SJSA1 (cell line): Measurements from ENCODE around the gene SCD. TPM values are rescaled to one million over a fixed set of nuclear protein-coding genes. Genes with fewer than 3 reads are reported as not detected.

ENCODE experiments used
- DNase-seq, 2 experiments: peaks; one replicate each; pipeline ENCODE4 v3.0.0-alpha.2; 2015 to 2020; ENCODE audit warnings: low spot score in 2 of 2, low read depth in 1 of 2
- H3K27ac ChIP-seq: fragments of 250-450 bp; sonication (Bioruptor Pico); 2 replicates; pipeline ENCODE4 v1.5.1; 2020; ENCODE audit warnings: mild to moderate bottlenecking, moderate library complexity
- H3K27me3 ChIP-seq: fragments of 250-450 bp; sonication (Bioruptor Pico); replicated peaks from 2 replicates; pipeline ENCODE4 v1.5.1; 2020; ENCODE audit warnings: mild to moderate bottlenecking, moderate library complexity
- H3K36me3 ChIP-seq: fragments of 250-450 bp; sonication (Bioruptor Pico); 2 replicates; pipeline ENCODE4 v1.5.1; 2020; ENCODE audit warnings: mild to moderate bottlenecking
- H3K4me1 ChIP-seq: fragments of 250-450 bp; sonication (Bioruptor Pico); replicated peaks from 2 replicates; pipeline ENCODE4 v1.6.1; 2021; ENCODE audit warnings: mild to moderate bottlenecking
- H3K4me3 ChIP-seq: fragments of 250-450 bp; sonication (Bioruptor Pico); 2 replicates; pipeline ENCODE4 v1.5.1; 2020; ENCODE audit warnings: mild to moderate bottlenecking
- H3K9me3 ChIP-seq: fragments of 250-450 bp; sonication (Bioruptor Pico); replicated peaks from 2 replicates; pipeline ENCODE4 v1.5.1; 2020; ENCODE audit warnings: mild to moderate bottlenecking
- total RNA-seq: library from RNA; depleted of rRNA; stranded (reverse); fragments of >200 nt; shearing (Covaris generic); gene quantifications from 2 replicates; pipeline ENCODE4 v1.2.3, GENCODE V29; 2014

The SCD gene
- total RNA-seq, 1 experiment from 2014 or later: 41.8 TPM

DNA sequence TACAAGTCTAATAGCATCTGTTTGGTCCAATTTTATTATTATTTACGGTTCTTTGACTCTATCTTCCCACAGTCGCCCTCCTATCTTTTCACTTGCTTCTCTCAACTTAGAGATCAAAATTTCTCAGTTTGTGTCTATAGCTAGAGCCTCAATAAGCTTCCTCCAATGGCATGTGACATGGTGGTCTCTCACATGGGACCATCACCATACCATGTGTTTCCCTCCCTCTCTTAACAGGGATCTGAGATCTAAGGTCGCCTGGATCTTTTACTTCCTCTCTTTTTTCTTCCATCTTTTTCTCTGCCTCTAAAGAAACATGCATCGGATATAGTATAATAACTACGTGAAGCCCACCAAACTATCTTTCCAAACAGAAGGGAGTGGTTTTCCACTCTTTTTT is 18.8 kb upstream of the SCD start:
- Histone ChIP-seq H3K27ac (no peak overlapping the region), H3K4me3 (no peak overlapping the region), H3K27me3 (peaks cover 58% of the 10 kb centered on the region), H3K36me3 (no peaks in the 10 kb centered on the region), H3K9me3 (no peaks in the 10 kb centered on the region), H3K4me1 (no peaks in the 10 kb centered on the region)
- no peak for DNase-seq

DNA sequence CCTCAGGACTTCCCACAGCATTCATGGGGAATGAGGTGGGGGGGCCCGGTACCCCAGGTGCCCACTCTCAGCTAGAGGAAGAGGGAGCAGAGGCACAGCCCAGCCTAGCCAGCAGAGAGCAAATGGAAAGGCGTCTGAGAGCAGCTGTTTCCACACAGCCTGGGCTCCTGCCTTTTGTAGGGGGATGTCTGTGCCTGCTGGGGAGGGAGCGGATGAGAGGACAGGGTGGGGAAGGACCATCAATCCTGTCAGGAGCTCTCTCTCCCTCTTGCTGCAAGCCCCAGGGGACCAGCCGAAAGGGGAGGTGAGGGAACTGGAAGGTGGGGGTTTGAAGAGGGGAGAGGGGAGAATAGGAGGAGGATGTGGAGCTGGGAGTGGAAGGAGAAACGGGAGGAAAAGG is 17.0 kb upstream of the SCD start, which contains the start of gene PKD2L1:
TSS of gene PKD2L1 (minus strand) at position 150 of the 400 bp plus-strand sequence. CDS start at position 25, 125 bp downstream.
- no peak within 1 kb of the TSS for H3K4me3 ChIP-seq
- no peak for DNase-seq
- H3K4me1 ChIP-seq: no peaks in the 10 kb centered on the region
- peaks cover 64% of the 10 kb centered on the region for H3K27me3 ChIP-seq
- H3K36me3 ChIP-seq: no peaks in the 10 kb centered on the region
- no peak within 1 kb of the TSS for H3K27ac ChIP-seq
- no peaks in the 10 kb centered on the region for H3K9me3 ChIP-seq

DNA sequence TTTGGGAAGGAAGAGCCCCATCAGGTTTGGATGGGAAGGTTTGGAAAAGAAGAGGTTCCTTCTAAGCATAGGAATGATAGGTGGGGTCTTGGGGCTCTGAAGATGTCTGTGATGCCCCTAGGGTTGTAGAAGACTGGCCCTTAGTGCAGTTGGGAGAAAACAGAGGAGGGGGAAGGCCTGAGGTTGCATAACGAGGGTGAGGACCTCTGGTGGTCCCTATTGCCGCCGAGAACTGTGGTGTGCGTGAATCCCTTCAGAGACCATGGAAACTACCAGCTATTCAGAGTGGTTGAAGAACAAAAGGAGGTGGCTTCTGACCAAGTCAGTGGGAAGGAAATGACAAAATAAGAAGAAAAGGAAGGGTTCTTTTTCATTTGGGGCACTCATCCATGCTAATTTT is 13.9 kb upstream of the SCD start:
- Histone ChIP-seq H3K4me3 (no peak overlapping the region), H3K36me3 (no peaks in the 10 kb centered on the region), H3K27ac (no peak overlapping the region), H3K27me3 (peaks cover 56% of the 10 kb centered on the region), H3K9me3 (no peaks in the 10 kb centered on the region), H3K4me1 (no peaks in the 10 kb centered on the region)
- DNase-seq: no peak

DNA sequence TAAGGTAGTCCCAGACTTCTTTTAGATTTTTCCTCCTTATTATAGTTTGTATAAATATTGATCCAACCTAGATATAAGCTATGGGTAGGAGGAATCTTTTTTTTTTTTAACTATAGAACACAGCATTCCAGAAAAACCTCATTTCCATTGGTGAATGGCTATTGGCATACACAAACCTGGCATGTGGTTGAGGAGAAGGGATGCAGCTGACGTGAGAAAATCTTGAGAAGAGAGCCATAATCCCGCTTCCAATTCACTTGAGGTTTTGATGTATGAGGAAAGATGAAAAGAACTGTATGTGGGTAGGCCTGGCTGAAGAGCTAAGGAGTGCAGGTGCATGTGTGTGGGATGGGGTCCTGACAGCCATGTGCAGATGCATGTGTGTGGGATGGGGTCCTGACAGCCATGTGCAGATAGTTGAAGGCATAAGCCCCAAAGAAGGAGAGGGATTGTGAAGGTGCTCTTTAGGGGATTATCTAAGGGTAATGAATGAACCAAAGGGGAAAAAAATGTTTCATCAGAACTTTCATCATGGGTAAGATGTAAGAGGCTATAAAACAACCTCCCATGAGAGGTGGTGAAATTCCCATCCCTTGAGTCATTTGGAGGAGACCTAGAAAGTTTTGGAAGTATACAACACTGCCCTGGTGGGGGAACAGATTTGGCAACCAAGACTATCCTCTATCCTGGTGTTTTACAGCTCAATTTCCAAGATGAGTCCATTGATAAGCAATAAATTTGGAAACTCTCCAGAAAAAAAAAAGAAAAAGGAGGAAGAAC is 13.2 kb upstream of the SCD start:
- H3K27me3 ChIP-seq: peaks cover 48% of the 10 kb centered on the region
- no peaks in the 10 kb centered on the region for H3K9me3 ChIP-seq
- H3K4me3 ChIP-seq: no peak overlapping the region
- DNase-seq: no peak
- no peak overlapping the region for H3K27ac ChIP-seq
- H3K36me3 ChIP-seq: no peaks in the 10 kb centered on the region
- H3K4me1 ChIP-seq: no peaks in the 10 kb centered on the region

DNA sequence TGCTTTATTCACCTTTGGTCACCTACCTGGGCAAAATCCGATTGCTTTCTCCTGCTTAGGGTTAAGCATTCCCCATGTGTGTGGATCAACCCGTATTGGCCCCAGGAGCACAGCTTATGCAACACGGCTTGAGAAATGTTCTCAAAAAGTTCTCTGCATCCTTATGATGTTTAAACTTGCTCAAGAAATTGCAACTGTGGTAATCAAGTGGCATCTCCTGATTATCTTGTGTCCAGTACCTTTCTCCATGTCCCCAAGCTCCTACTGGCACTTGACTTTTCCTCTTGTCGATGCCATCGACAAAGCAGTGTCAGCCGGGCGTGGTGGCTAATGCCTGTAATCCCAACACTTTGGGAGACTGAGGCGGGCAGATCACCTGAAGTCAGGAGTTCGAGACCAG is 12.3 kb upstream of the SCD start:
- Histone ChIP-seq H3K36me3 (no peaks in the 10 kb centered on the region), H3K4me1 (no peaks in the 10 kb centered on the region), H3K27me3 (peaks cover 45% of the 10 kb centered on the region), H3K27ac (no peak overlapping the region), H3K4me3 (no peak overlapping the region), H3K9me3 (no peaks in the 10 kb centered on the region)
- no peak for DNase-seq

DNA sequence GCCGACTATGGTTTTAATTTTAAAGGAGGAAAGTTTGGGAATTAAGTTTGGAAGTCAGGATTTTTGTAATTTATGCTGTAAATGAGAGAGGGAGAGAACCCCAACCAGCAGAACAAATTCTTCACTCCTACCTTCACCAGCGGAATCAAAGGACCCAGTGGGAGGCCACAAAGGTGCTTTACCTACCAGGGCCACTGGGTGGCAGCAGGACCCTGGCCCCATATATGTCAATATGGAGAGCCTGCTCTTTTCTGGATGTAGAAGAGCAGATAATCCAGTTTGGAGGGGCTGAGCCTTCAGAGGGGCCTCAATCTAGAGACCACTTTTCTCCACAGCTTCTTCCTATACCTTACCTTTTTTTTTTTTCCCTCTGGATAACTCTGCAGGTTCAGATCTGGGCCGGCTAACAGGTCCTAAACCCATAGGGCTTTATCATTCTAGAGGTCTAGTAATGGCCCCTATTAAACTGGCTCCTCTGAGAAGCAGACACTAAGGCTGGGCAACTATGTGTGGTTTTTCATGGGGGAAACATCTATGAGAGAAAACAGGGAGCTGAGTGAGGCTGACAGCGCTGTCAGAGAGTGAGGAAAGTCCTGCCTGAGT is 8.5 kb upstream of the SCD start:
- H3K4me3 ChIP-seq: no peak overlapping the region
- no peaks in the 10 kb centered on the region for H3K9me3 ChIP-seq
- no peak overlapping the region for H3K27ac ChIP-seq
- no peaks in the 10 kb centered on the region for H3K36me3 ChIP-seq
- H3K4me1 ChIP-seq: peaks cover 18% of the 10 kb centered on the region
- DNase-seq: peak; percentile 59 to 70
- H3K27me3 ChIP-seq: peaks cover 19% of the 10 kb centered on the region; the same call in 1 of the 2 replicates

DNA sequence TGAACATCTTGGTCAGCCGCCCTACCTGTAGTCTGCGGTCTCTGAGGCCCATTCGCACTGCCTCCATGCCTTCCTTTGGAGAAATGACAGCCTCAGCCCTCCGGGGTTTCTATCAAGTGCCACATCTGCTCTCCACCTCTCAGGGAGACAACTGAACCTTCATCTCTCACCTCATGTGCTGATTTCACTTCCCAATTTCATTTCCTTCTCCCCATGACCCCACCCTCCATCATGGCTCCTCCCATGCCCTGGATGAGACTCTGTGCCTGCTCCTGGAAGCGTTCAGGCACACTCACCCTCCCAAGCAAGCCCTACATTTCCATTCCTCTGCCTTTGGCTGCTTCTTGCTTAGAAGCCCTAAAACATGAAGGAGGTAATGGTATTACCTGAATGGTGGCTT is 7.8 kb upstream of the SCD start:
- Histone ChIP-seq H3K36me3 (no peaks in the 10 kb centered on the region), H3K27ac (no peak overlapping the region), H3K4me3 (no peak overlapping the region), H3K4me1 (peaks cover 18% of the 10 kb centered on the region), H3K9me3 (no peaks in the 10 kb centered on the region), H3K27me3 (peaks cover 13% of the 10 kb centered on the region; the same call in 1 of the 2 replicates)
- DNase-seq: no peak

DNA sequence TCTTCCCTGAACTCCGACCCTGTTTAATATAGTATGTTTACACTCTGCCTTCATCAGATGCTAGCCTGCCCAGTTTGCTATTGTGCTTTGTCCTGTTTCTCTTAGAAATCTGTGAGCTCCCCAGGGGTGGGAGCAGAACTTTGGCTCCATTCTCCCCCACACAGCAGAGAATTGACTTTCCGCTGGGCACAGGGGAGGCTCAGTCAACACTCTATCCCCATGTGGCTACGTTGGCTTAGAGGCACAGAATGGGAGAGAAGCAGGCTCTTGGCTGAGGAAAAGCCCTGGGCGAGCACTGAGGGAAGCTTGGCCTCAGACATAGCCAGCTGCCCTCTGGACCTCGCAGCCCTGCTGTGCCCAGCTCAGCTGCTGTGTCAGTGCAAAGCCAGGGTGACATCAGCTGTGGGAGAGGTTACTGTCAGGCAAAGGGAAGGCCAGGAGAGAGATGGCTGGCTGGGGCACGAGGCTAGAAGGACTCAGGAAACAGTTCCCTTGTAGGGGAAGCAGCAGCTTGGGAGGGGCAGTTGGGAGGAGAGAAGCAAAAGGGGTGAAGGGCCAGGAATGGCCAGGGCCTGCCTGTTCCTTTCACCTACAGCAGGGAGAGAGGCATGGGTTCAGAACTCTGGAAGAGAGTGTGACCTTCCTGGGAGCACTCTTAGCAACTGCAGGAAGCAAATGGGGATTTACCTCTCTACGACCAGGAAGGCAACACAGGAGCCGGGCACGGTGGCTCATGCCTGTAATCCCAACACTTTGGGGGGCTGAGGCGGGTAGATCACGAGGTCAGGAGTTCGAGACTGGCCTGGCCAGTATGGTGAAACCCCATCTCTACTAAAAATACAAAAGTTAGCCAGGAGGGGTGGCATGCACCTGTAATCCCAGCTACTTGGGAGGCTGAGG is 5.8 kb upstream of the SCD start:
- H3K9me3 ChIP-seq: no peaks in the 10 kb centered on the region
- H3K36me3 ChIP-seq: no peaks in the 10 kb centered on the region
- 0 out of 2 replicates have a peak, but pooled peaks cover 3% of the 10 kb centered on the region for H3K27me3 ChIP-seq
- DNase-seq: no peak
- H3K27ac ChIP-seq: no peak overlapping the region
- peaks cover 20% of the 10 kb centered on the region for H3K4me1 ChIP-seq
- H3K4me3 ChIP-seq: no peak overlapping the region

DNA sequence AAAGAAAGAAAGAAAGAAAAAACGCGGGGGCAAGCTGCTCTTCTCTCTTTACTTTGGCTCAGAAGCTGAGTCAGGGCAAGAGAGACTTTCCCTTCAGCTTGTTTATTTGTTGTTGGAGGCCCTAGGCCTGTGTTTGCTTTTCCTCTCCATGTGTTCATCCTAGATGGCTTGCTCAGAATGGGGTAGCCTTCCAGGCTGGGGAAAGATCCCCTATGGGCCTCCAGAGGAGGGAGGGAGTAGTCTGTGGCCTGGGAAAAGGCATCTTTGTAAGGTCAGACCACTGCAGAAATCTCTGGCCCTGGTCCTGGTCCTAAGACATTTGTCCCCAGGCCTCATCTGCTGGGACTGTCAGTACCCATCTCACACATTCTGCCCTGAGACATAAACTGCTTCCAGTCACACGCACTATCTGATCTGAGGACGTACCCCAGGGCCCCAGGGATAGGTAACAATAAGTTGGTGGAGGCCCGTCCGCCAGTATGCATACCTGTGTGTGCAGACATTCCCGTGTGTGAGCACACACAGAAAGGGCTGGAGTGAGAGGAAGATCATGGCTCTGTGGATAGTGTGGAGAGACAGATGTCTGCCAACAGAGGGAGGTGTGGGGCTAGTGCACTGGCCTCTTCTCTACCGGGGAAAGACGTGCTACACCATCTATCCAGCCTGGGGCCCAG is 4.9 kb upstream of the SCD start:
- Histone ChIP-seq H3K36me3 (no peaks in the 10 kb centered on the region), H3K27me3 (0 out of 2 replicates have a peak, but pooled peaks cover 4% of the 10 kb centered on the region), H3K27ac (no peak overlapping the region), H3K4me3 (no peak overlapping the region), H3K4me1 (peaks cover 23% of the 10 kb centered on the region), H3K9me3 (no peaks in the 10 kb centered on the region)
- DNase-seq: peak; percentile 62 to 65

DNA sequence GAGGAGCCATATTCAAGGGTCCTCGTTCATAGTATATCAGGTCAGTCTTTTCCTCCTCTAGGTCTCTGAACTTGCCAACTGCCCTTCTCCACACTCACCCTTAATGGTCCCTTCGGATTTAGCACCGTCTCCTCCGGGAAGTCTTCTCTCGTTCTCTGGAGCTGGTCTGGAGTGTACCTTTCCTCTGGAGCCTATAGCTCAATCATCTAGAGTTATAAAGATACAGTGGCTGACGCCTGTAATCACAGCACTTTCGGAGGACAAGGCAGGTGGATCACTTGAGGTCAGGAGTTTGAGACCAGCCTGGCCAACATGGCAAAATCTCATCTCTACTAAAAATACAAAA is 4.4 kb upstream of the SCD start:
- Histone ChIP-seq H3K36me3 (no peaks in the 10 kb centered on the region), H3K9me3 (no peaks in the 10 kb centered on the region), H3K27me3 (peaks cover 4% of the 10 kb centered on the region; the same call in 1 of the 2 replicates), H3K4me1 (peaks cover 23% of the 10 kb centered on the region), H3K27ac (no peak overlapping the region), H3K4me3 (no peak overlapping the region)
- DNase-seq: no peak

DNA sequence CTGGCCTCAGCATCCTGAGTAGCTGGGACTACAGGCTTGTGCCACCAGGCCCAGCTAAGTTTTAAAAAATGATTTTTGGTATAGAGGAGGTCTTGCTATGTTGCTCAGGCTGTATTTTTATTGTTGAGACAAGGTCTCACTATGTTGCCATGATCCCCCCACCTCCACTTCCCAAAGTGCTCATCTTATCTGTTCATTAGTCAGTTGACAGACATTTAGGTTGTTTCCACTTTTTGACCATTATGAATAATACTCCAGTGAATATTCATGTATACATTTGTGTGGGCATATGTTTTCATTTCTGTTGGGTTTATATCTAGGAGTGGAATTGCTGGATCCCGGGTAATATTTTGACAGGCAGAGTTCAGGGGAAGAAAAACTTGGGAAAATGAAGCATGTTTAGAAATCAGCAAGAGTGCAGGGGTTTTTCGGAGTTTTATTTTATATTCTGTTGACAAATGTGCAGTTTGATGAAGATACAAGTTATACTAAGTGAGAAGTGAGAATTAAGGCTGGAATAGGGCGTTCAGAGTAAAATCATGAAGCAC is 2.7 kb upstream of the SCD start:
- Histone ChIP-seq H3K9me3 (no peaks in the 10 kb centered on the region), H3K4me3 (no peak overlapping the region), H3K4me1 (peaks cover 27% of the 10 kb centered on the region), H3K36me3 (peaks cover 9% of the 10 kb centered on the region; the same call in 1 of the 2 replicates), H3K27me3 (peaks cover 4% of the 10 kb centered on the region; the same call in 1 of the 2 replicates), H3K27ac (no peak overlapping the region)
- no peak for DNase-seq

DNA sequence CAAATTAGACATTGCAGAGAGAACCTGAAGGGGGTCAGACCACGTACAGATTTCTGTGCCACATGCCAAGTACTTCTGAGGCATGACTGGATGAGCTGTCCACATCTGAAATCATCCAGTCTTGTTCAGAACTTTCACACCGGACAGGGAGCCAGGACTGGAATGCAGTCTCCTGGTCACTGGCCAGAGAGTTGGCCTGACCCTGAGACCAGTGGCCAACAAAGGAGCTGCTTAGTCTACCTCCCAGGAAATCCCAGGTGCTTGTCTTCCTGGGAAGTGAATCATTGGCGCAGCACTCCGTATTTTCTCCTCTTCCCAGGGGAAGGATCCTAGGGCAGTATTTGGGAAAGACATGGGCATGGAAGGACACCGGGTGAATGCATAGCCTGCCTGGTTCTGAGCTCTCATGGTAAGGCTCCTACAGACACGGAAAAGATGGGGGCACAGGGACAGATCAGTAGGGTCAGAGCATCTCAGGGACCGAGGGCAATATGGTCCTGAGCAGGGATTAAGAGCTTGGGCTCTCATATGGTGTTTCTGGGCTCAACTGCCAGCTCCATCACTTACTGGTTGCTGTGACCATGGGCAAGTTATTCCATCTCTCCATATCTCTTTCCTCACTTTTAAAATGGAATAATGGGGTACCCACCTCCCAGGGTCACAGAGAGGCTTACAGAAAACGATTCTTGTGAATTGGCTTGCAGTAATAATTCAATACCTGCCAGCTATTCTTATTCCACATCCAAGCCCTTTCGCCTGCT is 1.3 kb upstream of the SCD start:
- no peaks in the 10 kb centered on the region for H3K9me3 ChIP-seq
- peaks cover 4% of the 10 kb centered on the region; the same call in 1 of the 2 replicates for H3K27me3 ChIP-seq
- H3K27ac ChIP-seq: no peak overlapping the region
- H3K36me3 ChIP-seq: peaks cover 14% of the 10 kb centered on the region
- peak overlapping the region; percentile 50 for H3K4me3 ChIP-seq
- H3K4me1 ChIP-seq: peaks cover 27% of the 10 kb centered on the region
- DNase-seq: no peak
